H9 (cell line): ENCODE measurements around the gene PRSS56. TPM values are rescaled to one million over a fixed set of nuclear protein-coding genes. Genes with fewer than 3 reads are reported as not detected.

Source experiments
- DNase-seq: peaks from one replicate; pipeline ENCODE4 v3.0.0-alpha.2; 2017
- H2AFZ ChIP-seq: one replicate; pipeline ENCODE4 v1.6.1; 2013; ENCODE audit warnings: mild to moderate bottlenecking, low read length, control low read depth, moderate library complexity
- H2AK5ac ChIP-seq: 2 replicates; pipeline ENCODE4 v1.6.1; 2013; ENCODE audit warnings: low read length, control low read depth, mixed read lengths; ENCODE audit not compliant: insufficient read length
- H2BK120ac ChIP-seq: one replicate; pipeline ENCODE4 v1.6.1; 2013; ENCODE audit warnings: low read depth, mild to moderate bottlenecking, low read length, control low read depth, inconsistent platforms; ENCODE audit not compliant: poor library complexity, severe bottlenecking
- H2BK12ac ChIP-seq: 2 replicates; pipeline ENCODE4 v1.6.1; 2013; ENCODE audit warnings: low read length, control low read depth, mixed read lengths, low read depth; ENCODE audit not compliant: insufficient read length
- H2BK15ac ChIP-seq: 2 replicates; pipeline ENCODE4 v1.6.1; 2013; ENCODE audit warnings: low read depth, low read length, control low read depth
- H2BK20ac ChIP-seq: one replicate; pipeline ENCODE4 v1.6.1; 2013; ENCODE audit warnings: low read depth, mild to moderate bottlenecking, low read length, control low read depth, inconsistent platforms; ENCODE audit not compliant: poor library complexity, severe bottlenecking
- H2BK5ac ChIP-seq: 2 replicates; pipeline ENCODE4 v1.6.1; 2013; ENCODE audit warnings: low read length, control low read depth, mixed read lengths; ENCODE audit not compliant: insufficient read length
- H3K14ac ChIP-seq: 2 replicates; pipeline ENCODE4 v1.6.1; 2013; ENCODE audit warnings: low read length, control low read depth; ENCODE audit not compliant: insufficient read depth
- H3K18ac ChIP-seq: 2 replicates; pipeline ENCODE4 v1.6.1; 2013; ENCODE audit warnings: low read depth, mild to moderate bottlenecking, mixed read lengths, low read length, control low read depth; ENCODE audit not compliant: insufficient read length
- H3K23ac ChIP-seq: 2 replicates; pipeline ENCODE4 v1.6.1; 2013; ENCODE audit warnings: low read length, control low read depth, mixed read lengths, low read depth; ENCODE audit not compliant: insufficient read length
- H3K23me2 ChIP-seq: 2 replicates; pipeline ENCODE4 v1.6.1; 2013; ENCODE audit warnings: low read depth, mild to moderate bottlenecking, mixed read lengths, low read length, control low read depth; ENCODE audit not compliant: insufficient read length, poor library complexity, severe bottlenecking
- H3K27ac ChIP-seq: 2 replicates; pipeline ENCODE4 v1.5.1; 2013; ENCODE audit warnings: low read length, control low read depth, mixed read lengths, low read depth; ENCODE audit not compliant: insufficient read length
- H3K27me3 ChIP-seq: 2 replicates; pipeline ENCODE4 v1.6.1; 2013; ENCODE audit warnings: low read length, control low read depth, inconsistent platforms; ENCODE audit not compliant: insufficient read depth
- H3K4ac ChIP-seq: 2 replicates; pipeline ENCODE4 v1.6.1; 2013; ENCODE audit warnings: low read depth, mild to moderate bottlenecking, control low read depth, inconsistent platforms, low read length, moderate library complexity
- H3K4me1 ChIP-seq: 2 replicates; pipeline ENCODE4 v1.6.1; 2013; ENCODE audit warnings: low read length, control low read depth, inconsistent platforms; ENCODE audit not compliant: insufficient read depth
- H3K4me2 ChIP-seq: 2 replicates; pipeline ENCODE4 v1.6.1; 2013; ENCODE audit warnings: low read length, control low read depth, mixed read lengths; ENCODE audit not compliant: insufficient read length, insufficient read depth
- H3K56ac ChIP-seq: 2 replicates; pipeline ENCODE4 v1.6.1; 2013; ENCODE audit warnings: low read depth, mild to moderate bottlenecking, mixed read lengths, low read length, control low read depth; ENCODE audit not compliant: insufficient read length
- H3K79me1 ChIP-seq: 2 replicates; pipeline ENCODE4 v1.6.1; 2013; ENCODE audit warnings: low read depth, mild to moderate bottlenecking, moderate library complexity, low read length, control low read depth, inconsistent platforms; ENCODE audit not compliant: insufficient read depth, poor library complexity, severe bottlenecking
- H3K79me2 ChIP-seq: 2 replicates; pipeline ENCODE4 v1.6.1; 2013; ENCODE audit warnings: low read length, control low read depth, inconsistent platforms; ENCODE audit not compliant: insufficient read depth
- H3K9ac ChIP-seq: 2 replicates; pipeline ENCODE4 v1.6.1; 2013; ENCODE audit warnings: low read length, control low read depth, mixed read lengths; ENCODE audit not compliant: insufficient read length; ENCODE audit errors: extremely low read depth
- H3K9me3 ChIP-seq: one replicate; pipeline ENCODE4 v1.6.1; 2013; ENCODE audit warnings: low read depth, low read length, inconsistent platforms; ENCODE audit not compliant: control insufficient read depth
- H3T11ph ChIP-seq: one replicate; pipeline ENCODE4 v1.6.1; 2013; ENCODE audit warnings: mild to moderate bottlenecking, low read length, control low read depth, inconsistent platforms
- H4K20me1 ChIP-seq: one replicate; pipeline ENCODE4 v1.6.1; 2013; ENCODE audit not compliant: control insufficient read depth, insufficient read length, insufficient read depth
- H4K5ac ChIP-seq: 2 replicates; pipeline ENCODE4 v1.6.1; 2013; ENCODE audit warnings: low read depth, mild to moderate bottlenecking, mixed read lengths, low read length, control low read depth; ENCODE audit not compliant: insufficient read length
- H4K8ac ChIP-seq: replicated peaks from 2 replicates; pipeline ENCODE4 v1.6.1; 2013; ENCODE audit warnings: low read length, control low read depth, mixed read lengths, low read depth; ENCODE audit not compliant: insufficient read length
- H4K91ac ChIP-seq: 2 replicates; pipeline ENCODE4 v1.6.1; 2013; ENCODE audit warnings: low read depth, mild to moderate bottlenecking, moderate library complexity, mixed read lengths, low read length, control low read depth; ENCODE audit not compliant: insufficient read length
- H3K27ac Mint-ChIP-seq, 3 experiments: 2 replicates in 2 of 3; 3 replicates in 1 of 3; pipeline ENCODE4 v1.8.0; 2020 to 2021; ENCODE audit warnings: mixed read lengths in 3 of 3, mild to moderate bottlenecking in 1 of 3, moderate library complexity in 1 of 3
- H3K27me3 Mint-ChIP-seq: 2 replicates; pipeline ENCODE4 v1.8.0; 2021; ENCODE audit warnings: low read depth, mild to moderate bottlenecking, moderate library complexity, mixed read lengths
- H3K36me3 Mint-ChIP-seq, 3 experiments: 2 replicates in 2 of 3; 3 replicates in 1 of 3; pipeline ENCODE4 v1.8.0; 2020 to 2021; ENCODE audit warnings: low read depth in 3 of 3, mixed read lengths in 3 of 3; ENCODE audit not compliant: insufficient read depth in 1 of 3
- H3K4me1 Mint-ChIP-seq, 2 experiments: 2 replicates each; pipeline ENCODE4 v1.8.0; 2020; ENCODE audit warnings: mixed read lengths in 2 of 2
- H3K4me3 Mint-ChIP-seq, 2 experiments: 2 replicates in 1 of 2; 3 replicates in 1 of 2; pipeline ENCODE4 v1.8.0; 2020 to 2021; ENCODE audit warnings: mild to moderate bottlenecking in 2 of 2, mixed read lengths in 2 of 2, moderate library complexity in 1 of 2
- H3K9me3 Mint-ChIP-seq, 2 experiments: 2 replicates in 1 of 2; 3 replicates in 1 of 2; pipeline ENCODE4 v1.8.0; 2020; ENCODE audit warnings: mild to moderate bottlenecking in 2 of 2, mixed read lengths in 2 of 2, moderate library complexity in 1 of 2
- WGBS: extraction: QIAGEN DNeasy Blood & Tissue Kit; methylation state at CpG from one replicate; pipeline ENCODE4 v1.1.7; 2013; ENCODE audit warnings: missing lambda C conversion rate, low lambda C conversion rate, mixed read lengths; ENCODE audit not compliant: insufficient read length; ENCODE audit errors: extremely low coverage; 5-methylcytosine and 5-hydroxymethylcytosine counted together
- total RNA-seq: library from RNA; stranded (reverse); gene quantifications from 2 replicates; pipeline ENCODE4 v1.2.1, GENCODE V29; 2021
- TF ChIP-seq, protein P1 (sequence below): fragments of 200-600 bp; sonication (generic); conservative IDR thresholded peaks from 3 replicates; pipeline ENCODE4 v1.8.0; 2021; ENCODE audit warnings: antibody characterized with exemption, mild to moderate bottlenecking

Gene PRSS56
- total RNA-seq, 1 experiment from 2014 or later: not detected

DNA sequence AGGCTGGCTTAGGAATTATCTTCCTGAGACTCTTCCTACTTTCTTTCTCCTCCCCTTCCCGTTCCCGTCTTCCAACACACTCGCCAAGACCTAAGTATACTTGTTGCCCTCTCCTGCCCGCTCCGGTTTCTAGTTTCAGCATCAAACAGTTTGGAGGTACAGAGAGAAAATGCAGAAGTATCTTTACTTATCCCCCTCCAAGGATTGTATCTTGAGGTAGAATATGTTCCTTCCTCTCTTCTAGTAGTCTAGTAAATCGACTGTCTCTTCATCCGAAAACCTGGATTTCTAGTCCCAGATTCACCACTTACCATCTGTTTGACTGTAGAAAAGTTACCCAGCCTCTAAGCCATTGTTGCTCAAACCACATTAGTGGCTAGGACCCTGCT lies 31.1 kb downstream of the PRSS56 start:
- H2BK12ac ChIP-seq: no peak overlapping the region
- Mint-ChIP-seq H3K9me3 (peaks cover 17 to 18% of the 10 kb centered on the region in 2 experiments), H3K36me3 (peaks cover 34 to 50% (median 34%) of the 10 kb centered on the region in 3 experiments), H3K27me3 (no peaks in the 10 kb centered on the region), H3K4me3 (peak overlapping the region; percentile 95 to 99), H3K4me1 (peaks cover 12 to 16% of the 10 kb centered on the region in 2 experiments), H3K27ac (peak overlapping the region; percentile 84 to 96 (median 96))
- no peak overlapping the region for H3K4ac ChIP-seq
- TF ChIP-seq, protein P1, sequence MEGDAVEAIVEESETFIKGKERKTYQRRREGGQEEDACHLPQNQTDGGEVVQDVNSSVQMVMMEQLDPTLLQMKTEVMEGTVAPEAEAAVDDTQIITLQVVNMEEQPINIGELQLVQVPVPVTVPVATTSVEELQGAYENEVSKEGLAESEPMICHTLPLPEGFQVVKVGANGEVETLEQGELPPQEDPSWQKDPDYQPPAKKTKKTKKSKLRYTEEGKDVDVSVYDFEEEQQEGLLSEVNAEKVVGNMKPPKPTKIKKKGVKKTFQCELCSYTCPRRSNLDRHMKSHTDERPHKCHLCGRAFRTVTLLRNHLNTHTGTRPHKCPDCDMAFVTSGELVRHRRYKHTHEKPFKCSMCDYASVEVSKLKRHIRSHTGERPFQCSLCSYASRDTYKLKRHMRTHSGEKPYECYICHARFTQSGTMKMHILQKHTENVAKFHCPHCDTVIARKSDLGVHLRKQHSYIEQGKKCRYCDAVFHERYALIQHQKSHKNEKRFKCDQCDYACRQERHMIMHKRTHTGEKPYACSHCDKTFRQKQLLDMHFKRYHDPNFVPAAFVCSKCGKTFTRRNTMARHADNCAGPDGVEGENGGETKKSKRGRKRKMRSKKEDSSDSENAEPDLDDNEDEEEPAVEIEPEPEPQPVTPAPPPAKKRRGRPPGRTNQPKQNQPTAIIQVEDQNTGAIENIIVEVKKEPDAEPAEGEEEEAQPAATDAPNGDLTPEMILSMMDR: no peak
- H2AK5ac ChIP-seq: no peak overlapping the region
- H4K20me1 ChIP-seq: no peaks in the 10 kb centered on the region
- no peaks in the 10 kb centered on the region for H3K9me3 ChIP-seq
- peaks cover 13% of the 10 kb centered on the region; the same call in 1 of the 2 replicates for H3K79me2 ChIP-seq
- no peak overlapping the region for H2AFZ ChIP-seq
- peak overlapping the region; percentile 94 for H3K4me2 ChIP-seq
- no peak overlapping the region for H3K27ac ChIP-seq
- H3K23me2 ChIP-seq: peaks cover 9% of the 10 kb centered on the region
- no peak overlapping the region for H3K56ac ChIP-seq
- H3K14ac ChIP-seq: peak overlapping the region; percentile 87; the same call in 1 of the 2 replicates
- H3K79me1 ChIP-seq: peaks cover 6% of the 10 kb centered on the region
- H2BK5ac ChIP-seq: peak overlapping the region; percentile 4
- no peak for DNase-seq
- H3K9ac ChIP-seq: peak overlapping the region; percentile 90
- no CpG with 5 or more reads among the region's 7 CpGs for WGBS
- no peak overlapping the region for H3K23ac ChIP-seq
- H3T11ph ChIP-seq: no peak overlapping the region
- no peak overlapping the region for H2BK15ac ChIP-seq
- no peak overlapping the region for H4K91ac ChIP-seq
- no peak overlapping the region for H2BK20ac ChIP-seq
- H4K5ac ChIP-seq: peak overlapping the region; percentile 59
- peak overlapping the region; percentile 58 for H3K18ac ChIP-seq
- H3K4me1 ChIP-seq: no peaks in the 10 kb centered on the region; the same call in 1 of the 2 replicates
- no peak overlapping the region for H2BK120ac ChIP-seq
- H4K8ac ChIP-seq: no peak overlapping the region
- no peaks in the 10 kb centered on the region for H3K27me3 ChIP-seq
